Glomerular endothelial cell (primary cell): ENCODE measurements around the gene PSMB3. TPM values are rescaled to one million over a fixed set of nuclear protein-coding genes. Genes with fewer than 3 reads are reported as not detected.
"Not testable (repeated sequence)": the region's sequence is repeated elsewhere in the genome, so short reads cannot be mapped to it uniquely, and the experiment has no call there.

Experiments
- DNase-seq: peaks from one replicate; pipeline ENCODE4 v3.0.0-alpha.2; 2011; ENCODE audit warnings: low read depth, low spot score; ENCODE audit errors: extremely low read depth
- total RNA-seq: library from RNA; depleted of rRNA; stranded (reverse); fragments of >200 nt; gene quantifications from 2 replicates; pipeline ENCODE4 v1.2.3, GENCODE V29; 2015

Gene PSMB3
- total RNA-seq, 1 donor from 2014 or later: 207 TPM

GRCh38 chr17:38748149-38748891, 4.2 kb upstream of the PSMB3 start, which contains the start of gene PCGF2:
Gene PCGF2, minus strand, starts transcription at chr17:38748336. Its CDS starts 7,934 bp downstream, at chr17:38740402.
- no peak for DNase-seq

DNA sequence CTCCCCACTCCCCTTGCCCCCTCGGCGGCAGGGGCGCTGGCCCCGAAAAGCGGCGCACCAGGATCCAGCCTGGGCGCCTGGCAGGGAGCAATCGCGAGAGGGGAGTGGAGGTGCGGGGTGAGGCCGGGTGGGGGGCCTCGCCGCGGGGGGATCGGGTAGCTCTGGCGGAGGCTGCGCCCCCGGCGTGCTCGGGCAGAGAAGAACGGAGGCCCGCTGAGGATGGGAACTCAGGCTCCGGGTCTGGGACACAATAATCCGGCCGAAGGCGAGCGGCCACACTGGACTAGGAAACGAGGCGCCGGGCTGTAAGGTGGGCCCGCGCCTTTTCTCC, 3.7 kb upstream of the PSMB3 start:
- no peak for DNase-seq

- no peak for DNase-seq
These were observed 3.1 kb upstream of the PSMB3 start for GRCh38 chr17:38749223-38750043.

GRCh38 chr17:38750044-38750311, 2.6 kb upstream of the PSMB3 start:
- DNase-seq: no peak

- DNase-seq: no peak
These were observed 2.0 kb upstream of the PSMB3 start for GRCh38 chr17:38750312-38751121.

- DNase-seq: no peak
These were observed 1.3 kb upstream of the PSMB3 start for GRCh38 chr17:38751144-38751807.

DNA sequence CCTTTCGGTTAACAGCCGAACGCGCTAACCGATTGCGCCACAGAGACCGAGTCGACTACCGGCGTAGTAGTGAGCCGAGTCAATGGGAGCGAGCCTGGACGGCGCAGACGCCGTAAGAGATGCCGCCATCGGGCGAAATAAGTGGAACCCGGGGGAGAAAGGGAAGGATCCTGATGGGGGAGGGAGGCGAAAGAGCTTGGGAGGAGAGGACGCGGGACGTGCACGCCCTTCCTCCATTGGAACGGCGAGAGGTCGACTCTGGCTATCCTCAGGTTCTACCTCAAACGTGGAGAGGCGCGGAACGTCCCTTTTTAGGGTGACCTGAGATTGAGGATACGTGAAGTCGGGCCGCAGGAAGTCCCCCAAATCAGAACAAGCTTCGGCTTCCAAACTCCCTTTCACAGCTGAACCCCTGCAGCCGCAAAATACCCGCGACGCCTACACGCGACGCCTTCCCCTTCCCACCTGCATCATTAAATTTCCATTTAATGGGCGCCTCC, 683 bp upstream of the PSMB3 start:
- DNase-seq: no peak

DNA sequence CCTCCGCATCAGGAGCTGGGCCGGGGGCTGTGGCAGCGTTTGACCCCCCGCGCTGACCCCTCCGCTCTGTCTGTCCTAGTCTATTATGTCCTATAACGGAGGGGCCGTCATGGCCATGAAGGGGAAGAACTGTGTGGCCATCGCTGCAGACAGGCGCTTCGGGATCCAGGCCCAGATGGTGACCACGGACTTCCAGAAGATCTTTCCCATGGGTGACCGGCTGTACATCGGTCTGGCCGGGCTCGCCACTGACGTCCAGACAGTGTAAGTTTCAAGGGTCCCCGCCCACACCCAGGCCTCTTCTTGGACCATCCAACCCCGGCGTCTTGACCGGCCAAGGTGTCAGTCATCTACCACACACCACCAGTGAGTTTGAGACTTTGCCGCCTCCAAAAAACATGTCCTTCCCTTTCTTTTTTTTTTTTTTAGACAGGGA, 548 bp downstream of the PSMB3 start:
- DNase-seq: no peak

GRCh38 chr17:38761612-38762011, 9.1 kb downstream of the PSMB3 start:
- DNase-seq: no peak

- DNase-seq: no peak
These were observed 9.7 kb downstream of the PSMB3 start for GRCh38 chr17:38762231-38762630.

- DNase-seq: no peak
These were observed 13.8 kb downstream of the PSMB3 start for GRCh38 chr17:38766341-38766740.

DNA sequence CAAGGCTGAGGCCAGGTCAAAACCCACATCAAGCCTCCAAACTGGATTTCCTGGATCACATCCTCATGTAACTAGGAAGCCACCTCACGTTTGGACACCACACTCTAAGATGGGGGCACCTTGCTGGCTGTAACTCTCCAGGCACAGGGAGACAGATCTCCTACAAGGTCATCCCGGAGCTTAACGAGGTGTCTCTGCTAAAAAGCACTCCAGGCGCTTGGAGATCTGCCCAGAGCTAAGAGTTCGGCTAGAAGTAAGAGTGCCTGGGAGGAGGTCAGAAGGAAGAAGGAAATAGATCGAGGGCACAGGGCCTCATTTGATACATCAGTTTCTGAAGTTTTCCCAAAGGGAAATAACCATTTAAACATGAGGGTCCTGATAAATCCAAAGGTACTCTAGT, 15.9 kb downstream of the PSMB3 start:
- DNase-seq: no peak

DNA sequence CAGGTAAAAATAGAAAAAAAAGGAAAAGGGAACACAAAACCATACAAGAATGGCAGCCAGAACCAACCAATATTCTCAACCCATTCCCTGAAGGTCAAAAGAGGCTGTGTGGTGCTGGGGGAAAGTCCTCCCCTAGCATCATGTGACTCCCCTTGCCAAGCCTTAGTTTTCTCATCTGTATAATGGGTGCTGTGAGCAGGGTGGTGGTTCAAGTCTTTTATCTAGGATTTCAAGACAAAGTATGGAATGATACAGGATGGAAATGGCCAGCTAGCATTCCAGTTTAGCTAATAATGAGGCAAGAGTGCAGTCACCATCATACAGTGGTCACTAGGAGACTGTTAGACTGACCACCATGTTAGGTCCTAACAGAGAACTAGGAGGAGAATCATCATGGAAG, 20.7 kb downstream of the PSMB3 start:
- no peak for DNase-seq

DNA sequence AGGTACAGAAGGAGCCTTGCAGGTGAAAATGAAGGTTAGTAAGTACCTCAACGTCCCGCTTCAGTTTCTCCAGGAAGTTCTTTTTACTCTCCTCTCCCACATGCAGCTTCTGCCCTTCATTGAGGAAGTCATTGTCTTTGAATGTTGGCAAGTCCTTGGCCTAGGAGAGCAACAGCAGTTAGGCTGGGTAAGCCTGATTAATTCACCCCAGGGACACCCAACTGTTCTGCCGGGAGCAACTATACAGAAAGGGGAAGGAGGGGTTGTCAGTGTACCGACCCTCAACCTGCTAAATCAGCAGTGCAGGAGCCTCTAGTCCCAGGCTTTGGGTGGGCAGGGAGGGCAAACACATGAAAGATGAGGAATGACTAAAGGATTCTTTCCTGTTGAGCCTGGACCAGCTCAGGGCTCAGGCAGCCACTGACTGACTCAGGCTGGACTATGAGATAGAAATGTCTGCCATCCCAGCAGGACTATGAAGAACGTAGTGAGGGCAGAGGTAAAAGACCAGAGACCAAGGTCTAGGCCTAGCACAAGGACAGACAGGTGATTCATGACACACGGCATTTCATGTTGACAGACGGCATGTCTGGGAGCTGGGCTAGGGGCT, 25.2 kb downstream of the PSMB3 start:
- DNase-seq: no peak

DNA sequence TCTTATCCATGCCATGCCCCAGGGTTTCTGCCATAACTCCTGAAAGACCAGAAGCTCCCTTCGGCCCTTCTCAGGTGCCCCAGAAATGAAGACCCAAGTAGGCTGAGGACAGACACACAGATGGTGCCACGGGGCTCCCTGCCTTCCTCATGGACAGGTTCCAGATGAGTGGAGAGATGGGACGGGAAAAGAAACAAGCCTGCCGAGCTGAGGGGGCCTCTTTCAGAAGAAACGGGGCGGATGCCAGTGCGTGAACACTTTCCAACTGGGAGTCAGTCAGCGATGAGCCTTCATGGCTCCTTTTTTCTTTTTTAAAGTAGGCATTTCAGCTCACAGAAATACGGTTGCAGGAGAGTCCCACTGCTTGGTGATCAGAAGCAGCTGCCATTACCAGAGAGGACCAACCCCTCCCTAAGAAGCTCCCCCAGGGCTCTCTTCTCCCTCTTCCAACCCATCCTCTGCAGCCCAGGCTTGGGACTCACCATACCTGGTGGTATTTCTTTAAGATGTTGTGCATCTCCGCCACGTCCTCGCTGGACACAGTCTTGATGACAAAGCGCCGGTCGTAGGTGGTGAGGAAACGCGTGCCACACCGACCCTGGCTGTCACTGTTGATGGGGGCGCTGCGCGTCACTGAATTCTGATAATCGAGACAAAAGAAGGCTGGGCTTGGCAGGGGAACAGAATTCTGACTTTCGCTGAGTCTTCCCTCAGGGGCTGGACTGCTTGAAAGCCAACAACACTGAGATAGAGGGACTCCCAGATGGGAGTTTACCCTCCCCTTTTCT, 27.6 kb downstream of the PSMB3 start:
- no peak for DNase-seq

GRCh38 chr17:38783227-38783626, 30.7 kb downstream of the PSMB3 start:
- no peak for DNase-seq

DNA sequence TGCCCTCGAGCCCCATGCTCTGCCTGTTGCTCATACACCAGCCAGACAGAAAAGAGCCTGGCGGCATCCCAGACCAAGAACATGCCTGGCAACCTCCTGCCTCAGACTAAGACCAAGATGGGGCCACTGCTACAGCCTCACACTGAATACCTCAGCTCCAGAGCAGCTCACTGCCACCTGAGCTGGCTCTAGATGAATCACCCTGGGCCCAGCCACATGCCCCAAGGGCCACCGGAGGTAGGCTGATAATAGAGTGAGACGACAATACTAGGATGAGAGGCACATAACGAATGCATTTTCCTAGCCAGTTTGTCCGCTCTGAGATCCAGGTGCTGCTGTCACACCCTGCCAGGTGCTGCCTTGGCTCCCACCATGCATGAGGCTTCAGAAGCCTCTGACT, 33.8 kb downstream of the PSMB3 start:
- no peak for DNase-seq

DNA sequence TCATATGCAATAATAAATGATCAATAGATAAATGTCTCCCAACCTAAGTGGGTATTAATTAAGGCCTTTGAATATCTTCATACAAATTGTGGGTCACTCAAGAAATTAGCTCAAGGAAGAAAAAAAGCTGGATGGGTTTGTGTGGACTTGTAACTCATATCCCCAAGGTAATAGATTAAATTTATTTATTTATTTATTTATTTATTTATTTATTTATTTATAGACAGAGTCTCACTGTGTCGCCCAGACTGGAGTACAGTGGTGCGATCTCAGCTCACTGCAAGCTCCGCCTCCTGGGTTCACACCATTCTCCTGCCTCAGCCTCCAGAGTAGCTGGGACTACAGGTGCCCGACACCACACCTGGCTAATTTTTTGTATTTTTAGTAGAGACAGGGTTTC, 35.5 kb downstream of the PSMB3 start:
- not testable (repeated sequence) for DNase-seq

- no peak for DNase-seq
These were observed 36.6 kb downstream of the PSMB3 start for GRCh38 chr17:38789185-38789584.
